Large intestine (tissue), 3 donors: ENCODE data around the gene DIP2C. TPM values are rescaled to one million over a fixed set of nuclear protein-coding genes. Genes with fewer than 3 reads are reported as not detected.
A peak's percentile ranks its signal among the peaks of the same experiment; 100 is the strongest.

Experiments
- DNase-seq, 2 donors: peaks; one replicate each; pipeline versions ENCODE4 v3.0.0 to v3.0.0-alpha.2; 2013
- H3K27ac ChIP-seq: one replicate; pipeline ENCODE4 v1.5.1; 2013; ENCODE audit warnings: low read length
- H3K27me3 ChIP-seq: 2 replicates; pipeline ENCODE4 v1.6.1; 2013; ENCODE audit warnings: low read length; ENCODE audit not compliant: control insufficient read depth, insufficient read depth
- H3K36me3 ChIP-seq: 2 replicates; pipeline ENCODE4 v1.6.1; 2013; ENCODE audit warnings: low read length; ENCODE audit not compliant: control insufficient read depth, insufficient read depth
- H3K4me1 ChIP-seq: one replicate; pipeline ENCODE4 v1.6.1; 2013; ENCODE audit warnings: low read length; ENCODE audit not compliant: control insufficient read depth, insufficient read depth
- H3K4me3 ChIP-seq: one replicate; pipeline ENCODE4 v1.5.1; 2013; ENCODE audit warnings: low read length
- H3K9me3 ChIP-seq: one replicate; pipeline ENCODE4 v1.6.1; 2013; ENCODE audit warnings: mild to moderate bottlenecking, low read depth, low read length, moderate library complexity; ENCODE audit not compliant: control insufficient read depth
- WGBS: methylation state at CpG from one replicate; pipeline ENCODE4 v1.1.5; 2013; ENCODE audit warnings: low lambda C conversion rate; ENCODE audit not compliant: insufficient coverage; 5-methylcytosine and 5-hydroxymethylcytosine counted together
- polyA plus RNA-seq: library from polyadenylated mRNA; unstranded; fragments of 120-200 nt; gene quantifications from one replicate; pipeline ENCODE4 v1.2.1, GENCODE V29; 2013

DIP2C gene
- polyA plus RNA-seq, 1 donor, result 16.5 TPM

DNA sequence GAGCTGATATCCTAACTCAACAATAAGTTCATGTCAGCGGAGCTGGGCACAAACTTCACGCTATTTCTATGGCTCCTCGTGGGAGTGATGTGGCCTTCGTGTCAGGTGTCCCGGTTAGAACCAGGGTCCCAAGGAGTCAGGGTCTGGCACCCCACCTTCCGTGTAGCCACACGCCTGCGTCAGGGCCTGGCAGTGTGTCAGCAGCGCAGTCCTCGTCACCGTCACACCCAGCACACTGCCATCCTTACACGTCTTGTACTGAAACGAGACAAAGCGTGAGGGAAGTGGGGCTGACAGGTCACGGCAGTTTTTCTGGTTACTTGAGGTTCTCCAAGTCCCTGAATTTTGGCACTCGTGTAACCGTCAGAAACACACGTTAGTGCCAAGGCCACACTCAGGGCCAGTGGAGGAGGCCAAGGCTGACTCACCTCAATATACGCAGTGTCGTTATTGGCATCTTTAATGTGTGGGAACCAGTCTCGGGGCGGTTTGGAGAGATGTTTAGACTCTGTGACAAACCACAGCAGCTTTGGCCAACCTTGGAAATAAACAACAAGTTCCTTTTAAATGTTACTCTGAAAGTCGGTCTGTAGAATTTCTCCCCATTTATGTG is 299.5 kb downstream of the DIP2C start:
- DNase-seq, result no peak
- Histone ChIP-seq H3K4me3 (no peak overlapping the region), H3K36me3 (peaks cover 57% of the 10 kb centered on the region), H3K9me3 (no peaks in the 10 kb centered on the region), H3K4me1 (peaks cover 3% of the 10 kb centered on the region), H3K27me3 (no peaks in the 10 kb centered on the region), H3K27ac (no peak overlapping the region)
- no CpG with 5 or more reads among the region's 23 CpGs for WGBS

DNA sequence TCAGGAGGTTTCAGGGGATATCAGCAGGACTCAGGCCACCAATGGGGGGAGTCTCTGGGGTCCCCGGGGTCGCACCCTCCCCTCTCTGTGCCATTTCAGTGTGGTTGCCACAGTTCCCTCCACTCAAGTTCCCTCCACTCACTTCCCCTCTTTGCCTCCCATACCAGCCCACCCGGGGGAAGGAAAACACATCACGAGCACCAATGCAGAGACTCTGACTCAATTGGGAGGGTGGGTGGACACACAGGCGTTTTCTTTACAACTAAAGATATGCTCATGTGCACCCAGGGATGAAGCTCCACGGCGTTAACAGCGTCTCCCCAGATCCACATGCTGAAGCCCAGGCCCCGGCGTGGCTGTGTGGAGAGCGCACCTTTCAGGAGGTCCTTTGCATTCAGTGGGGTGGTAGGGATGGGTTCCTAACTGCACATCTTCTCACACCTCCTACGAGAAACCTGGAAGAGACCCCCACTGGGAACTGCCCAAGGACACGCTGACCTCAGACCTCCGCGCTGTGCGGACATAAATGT is 300.1 kb downstream of the DIP2C start:
- H3K4me1 ChIP-seq, result peaks cover 3% of the 10 kb centered on the region
- DNase-seq, result no peak
- no peaks in the 10 kb centered on the region for H3K9me3 ChIP-seq
- peaks cover 63% of the 10 kb centered on the region for H3K36me3 ChIP-seq
- H3K27ac ChIP-seq, result no peak overlapping the region
- H3K4me3 ChIP-seq, result no peak overlapping the region
- WGBS, result no CpG with 5 or more reads among the region's 16 CpGs
- no peaks in the 10 kb centered on the region for H3K27me3 ChIP-seq

DNA sequence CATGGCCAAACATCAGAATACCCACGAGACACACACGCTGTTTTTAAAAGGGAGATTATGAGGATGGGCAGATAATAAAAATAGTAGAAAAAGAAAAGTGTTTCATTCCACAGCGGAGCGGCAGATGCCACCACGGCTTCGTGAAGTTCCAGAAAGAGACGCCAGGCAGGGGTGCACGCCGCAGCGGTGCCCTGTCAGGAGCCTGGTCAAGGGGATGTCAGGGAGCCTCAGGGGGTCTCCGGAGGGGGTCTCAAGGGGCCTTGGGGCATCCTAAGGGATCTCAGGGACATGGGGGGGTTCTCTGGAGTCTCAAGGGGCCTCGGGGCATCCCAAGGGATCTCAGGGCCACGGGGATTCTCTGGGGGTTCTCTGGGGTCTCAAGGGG is 300.8 kb downstream of the DIP2C start:
- Histone ChIP-seq H3K9me3 (no peaks in the 10 kb centered on the region), H3K4me1 (peaks cover 7% of the 10 kb centered on the region), H3K4me3 (no peak overlapping the region), H3K36me3 (peaks cover 68% of the 10 kb centered on the region), H3K27ac (no peak overlapping the region), H3K27me3 (no peaks in the 10 kb centered on the region)
- no peak for DNase-seq
- 100% methylated on average over 2 of the region's 13 CpGs for WGBS

DNA sequence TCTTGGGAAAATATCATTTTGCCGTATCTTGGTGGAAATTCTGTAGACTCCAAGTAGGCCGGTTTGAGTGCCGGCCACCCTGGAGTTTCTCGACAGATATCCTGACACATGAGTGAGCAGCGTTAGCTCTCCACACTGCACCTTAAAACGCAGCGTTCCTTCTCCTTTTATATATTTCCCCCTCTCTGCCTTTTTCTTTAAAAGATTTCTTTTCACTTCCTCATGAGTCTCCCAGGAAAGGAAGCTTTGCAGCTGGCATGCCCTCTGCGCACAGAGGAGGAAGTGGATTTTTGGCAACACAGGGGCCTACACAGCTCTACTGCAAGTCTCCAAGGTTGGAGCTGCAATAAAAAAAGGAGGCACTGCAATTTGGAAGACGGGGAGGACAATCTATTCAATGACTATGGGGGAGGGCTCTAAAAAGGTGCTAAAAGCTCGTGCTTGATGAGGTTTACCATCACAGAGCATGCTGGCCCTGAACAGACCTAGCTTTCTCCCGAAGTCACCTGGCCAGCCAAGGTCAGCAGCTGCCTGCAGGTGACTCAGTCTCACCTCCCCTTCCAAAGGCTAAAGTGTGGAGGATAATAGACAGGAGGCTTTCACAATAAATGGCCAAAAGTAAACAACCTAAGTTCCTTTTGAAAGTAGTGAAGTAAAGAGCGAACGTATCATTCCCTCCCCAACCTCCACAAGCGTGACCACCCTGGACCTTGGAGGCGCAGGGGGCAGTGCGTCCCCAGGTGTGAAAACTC is 301.4 kb downstream of the DIP2C start:
- WGBS, result 90% methylated on average over 4 of the region's 16 CpGs
- Histone ChIP-seq H3K9me3 (no peaks in the 10 kb centered on the region), H3K4me3 (no peak overlapping the region), H3K27me3 (no peaks in the 10 kb centered on the region), H3K27ac (no peak overlapping the region), H3K4me1 (peaks cover 10% of the 10 kb centered on the region), H3K36me3 (peaks cover 68% of the 10 kb centered on the region)
- no peak for DNase-seq

DNA sequence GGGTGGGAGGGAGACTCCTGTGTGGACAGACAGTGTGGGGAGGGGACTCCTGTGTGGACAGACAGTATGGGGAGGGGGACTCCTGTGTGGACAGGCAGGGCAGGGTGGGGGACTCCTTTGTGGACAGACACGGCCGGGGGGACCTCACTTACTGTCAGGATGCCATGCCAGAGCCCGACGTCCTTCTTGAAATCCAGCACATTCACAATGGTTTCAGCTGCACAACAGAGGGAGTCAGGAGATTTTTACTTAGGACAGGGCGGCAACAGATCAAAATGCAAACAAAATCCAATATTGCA is 301.9 kb downstream of the DIP2C start:
- no peak overlapping the region for H3K27ac ChIP-seq
- peaks cover 10% of the 10 kb centered on the region for H3K4me1 ChIP-seq
- no peaks in the 10 kb centered on the region for H3K27me3 ChIP-seq
- no peak for DNase-seq
- H3K36me3 ChIP-seq, result peaks cover 64% of the 10 kb centered on the region
- no CpG with 5 or more reads among the region's 5 CpGs for WGBS
- H3K9me3 ChIP-seq, result no peaks in the 10 kb centered on the region
- H3K4me3 ChIP-seq, result no peak overlapping the region

DNA sequence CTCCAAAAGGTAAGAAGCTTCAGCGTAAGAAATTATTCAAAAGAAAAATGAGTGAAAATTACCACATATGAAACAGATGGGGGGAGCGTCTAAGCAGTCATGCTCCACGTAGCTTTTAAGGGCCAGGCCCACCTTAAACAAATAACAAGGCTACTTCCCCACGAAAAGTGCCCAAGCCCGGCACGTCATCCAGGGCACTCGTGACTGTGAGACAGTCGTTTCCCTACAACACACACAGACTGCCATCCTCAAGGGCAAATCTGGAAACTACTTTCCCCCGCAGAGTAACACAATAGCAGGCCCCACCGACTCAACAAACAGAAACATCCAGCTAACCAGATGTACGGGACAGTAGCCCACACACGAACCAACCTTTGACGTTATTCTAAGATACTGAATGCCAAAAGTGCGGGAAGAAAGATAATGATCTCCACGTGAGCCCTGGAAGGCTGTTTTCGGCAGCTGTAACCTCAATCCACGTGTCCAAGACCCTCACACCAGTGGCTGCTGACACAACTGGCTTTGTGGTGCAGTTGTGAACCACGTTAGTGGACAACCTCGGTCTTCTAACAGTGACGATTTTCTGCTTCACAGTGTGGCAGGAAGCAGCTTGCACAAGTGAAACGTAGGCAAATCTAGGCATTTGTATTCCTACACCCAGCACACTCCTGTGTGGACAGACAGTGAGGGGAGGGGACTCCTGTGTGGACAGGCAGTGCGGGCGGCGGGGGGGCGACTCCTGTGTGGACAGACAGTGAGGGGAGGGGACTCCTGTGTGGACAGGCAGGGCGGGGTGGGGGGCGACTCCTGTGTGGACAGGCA is 302.5 kb downstream of the DIP2C start:
- WGBS, result no CpG with 5 or more reads among the region's 27 CpGs
- no peak for DNase-seq
- no peaks in the 10 kb centered on the region for H3K9me3 ChIP-seq
- peaks cover 10% of the 10 kb centered on the region for H3K4me1 ChIP-seq
- H3K4me3 ChIP-seq, result no peak overlapping the region
- no peaks in the 10 kb centered on the region for H3K27me3 ChIP-seq
- H3K27ac ChIP-seq, result no peak overlapping the region
- H3K36me3 ChIP-seq, result peaks cover 66% of the 10 kb centered on the region

DNA sequence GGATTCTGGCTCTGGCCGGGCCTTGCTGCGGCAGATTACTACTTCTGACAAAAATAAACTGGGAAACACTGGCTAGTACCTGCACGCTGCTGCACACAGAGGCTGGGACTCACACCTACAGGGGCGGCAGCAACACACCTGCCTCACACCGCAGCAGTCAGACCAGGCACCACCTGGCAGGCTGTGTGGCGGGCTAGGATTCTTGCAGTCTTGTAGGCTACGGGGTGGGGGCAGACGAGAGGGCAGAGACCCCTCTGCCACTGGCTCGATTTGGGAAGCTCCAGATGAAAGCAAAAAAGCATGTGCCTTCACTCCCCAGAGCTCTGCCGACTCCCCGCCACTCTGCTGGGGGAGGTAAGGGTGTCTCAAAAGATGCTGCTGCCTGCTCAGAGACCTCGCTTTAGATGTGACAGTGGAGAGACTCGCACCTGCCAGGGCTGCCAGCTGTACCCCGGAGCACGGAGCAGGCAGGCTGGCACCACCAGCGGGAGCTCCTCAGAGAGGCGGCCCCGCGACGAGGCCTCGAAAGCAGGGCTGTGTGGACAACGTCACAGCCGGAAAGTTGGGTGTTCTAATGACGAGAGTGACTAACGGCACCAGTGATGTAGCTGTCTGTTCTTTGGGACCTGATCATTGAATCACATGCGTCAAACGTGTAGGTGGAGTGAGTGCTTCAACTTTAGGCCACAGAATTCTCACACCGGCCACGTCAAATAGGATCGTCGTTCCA is 303.7 kb downstream of the DIP2C start:
- DNase-seq, result no peak
- Histone ChIP-seq H3K36me3 (peaks cover 71% of the 10 kb centered on the region), H3K4me1 (peaks cover 10% of the 10 kb centered on the region), H3K27ac (no peak overlapping the region), H3K4me3 (no peak overlapping the region), H3K9me3 (peaks cover 4% of the 10 kb centered on the region), H3K27me3 (no peaks in the 10 kb centered on the region)
- WGBS, result no CpG with 5 or more reads among the region's 31 CpGs

DNA sequence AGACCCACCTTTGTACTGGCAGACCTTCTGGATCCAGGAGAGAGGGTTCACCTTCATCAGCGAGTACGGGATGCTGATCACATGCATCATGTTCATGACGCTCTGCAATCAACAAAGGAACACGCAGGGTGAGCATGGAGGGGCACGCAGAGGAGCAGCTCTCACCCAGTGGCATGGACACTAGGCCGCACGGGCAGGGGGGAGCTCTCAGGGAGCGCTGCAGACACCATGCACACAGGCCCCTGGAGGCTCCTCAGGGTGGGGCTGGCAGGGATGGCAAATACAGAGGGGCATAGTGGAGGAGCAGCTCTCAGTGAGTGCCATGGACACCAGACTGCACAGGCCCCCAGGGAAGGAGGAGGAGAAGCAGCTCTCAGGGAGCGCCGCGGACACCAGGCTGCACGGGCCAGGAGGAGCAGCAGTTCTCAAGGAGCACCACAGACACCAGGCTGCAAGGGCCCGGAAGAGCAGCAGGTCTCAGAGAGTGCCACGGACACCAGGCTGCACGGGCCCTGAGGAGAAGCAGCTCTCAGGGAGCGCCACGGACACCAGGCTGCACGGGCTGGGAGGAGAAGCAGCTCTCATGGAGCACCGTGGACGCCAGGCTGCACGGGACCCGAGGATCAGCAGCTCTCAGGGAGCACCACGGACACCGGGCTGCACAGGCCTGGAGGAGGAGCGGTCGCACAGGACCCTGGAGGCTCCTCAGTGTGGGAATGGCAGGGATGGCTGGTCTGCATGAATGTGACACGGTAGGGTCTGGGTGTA is 304.7 kb downstream of the DIP2C start:
- Histone ChIP-seq H3K4me3 (no peak overlapping the region), H3K9me3 (peaks cover 4% of the 10 kb centered on the region), H3K4me1 (peaks cover 10% of the 10 kb centered on the region), H3K36me3 (peaks cover 66% of the 10 kb centered on the region), H3K27me3 (no peaks in the 10 kb centered on the region), H3K27ac (no peak overlapping the region)
- DNase-seq, result no peak
- no CpG with 5 or more reads among the region's 27 CpGs for WGBS

DNA sequence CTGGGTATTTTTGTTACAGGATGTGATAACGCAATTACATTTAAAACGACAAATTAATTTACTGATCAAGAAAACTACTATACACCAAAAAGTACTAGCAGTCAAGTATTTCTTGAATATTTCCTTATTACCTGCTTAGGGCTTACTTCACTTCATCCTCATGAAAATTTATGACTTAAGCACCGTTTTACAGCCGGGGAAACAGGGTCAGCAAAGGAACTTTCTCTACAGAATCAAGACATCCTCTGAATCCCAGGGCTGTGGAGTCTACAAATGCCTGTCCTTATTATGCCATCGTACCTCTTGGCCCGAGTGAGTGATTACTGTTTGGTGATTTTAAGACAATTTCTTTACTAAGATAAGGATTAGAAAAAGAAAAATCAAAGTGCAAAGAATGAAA is 305.9 kb downstream of the DIP2C start:
- Histone ChIP-seq H3K27me3 (no peaks in the 10 kb centered on the region), H3K27ac (peak overlapping the region; percentile 46), H3K9me3 (peaks cover 4% of the 10 kb centered on the region), H3K4me1 (peaks cover 8% of the 10 kb centered on the region), H3K36me3 (peaks cover 65% of the 10 kb centered on the region), H3K4me3 (no peak overlapping the region)
- DNase-seq, result peak in 1 of 2 donors; percentile 74
- WGBS, result 94% methylated on average over 2 of the region's 6 CpGs
